KOPT-K1 (cell line): Measurements from ENCODE around the gene NPC2.

Experiments
- H3K27ac ChIP-seq: fragments of 200-600 bp; sonication (generic); 2 replicates; pipeline ENCODE4 v1.5.1; 2016; ENCODE audit warnings: antibody characterized with exemption, mild to moderate bottlenecking, low read depth, low read length; ENCODE audit not compliant: poor library complexity, severe bottlenecking
- H3K36me3 ChIP-seq: fragments of 200-600 bp; sonication (generic); 2 replicates; pipeline ENCODE4 v1.5.1; 2017; ENCODE audit warnings: antibody characterized with exemption, mild to moderate bottlenecking, low read length, moderate library complexity; ENCODE audit not compliant: insufficient read depth
- H3K9me3 ChIP-seq: fragments of 200-600 bp; sonication (generic); 2 replicates; pipeline ENCODE4 v1.5.1; 2017; ENCODE audit warnings: antibody characterized with exemption, low read length, mild to moderate bottlenecking; ENCODE audit not compliant: insufficient read depth, poor library complexity, severe bottlenecking

NPC2 gene

GRCh38 chr14:74510223-74510931 is 17.3 kb upstream of the NPC2 start:
- Histone ChIP-seq H3K36me3 (no peaks in the 10 kb centered on the region), H3K9me3 (no peaks in the 10 kb centered on the region), H3K27ac (no peak overlapping the region)

DNA sequence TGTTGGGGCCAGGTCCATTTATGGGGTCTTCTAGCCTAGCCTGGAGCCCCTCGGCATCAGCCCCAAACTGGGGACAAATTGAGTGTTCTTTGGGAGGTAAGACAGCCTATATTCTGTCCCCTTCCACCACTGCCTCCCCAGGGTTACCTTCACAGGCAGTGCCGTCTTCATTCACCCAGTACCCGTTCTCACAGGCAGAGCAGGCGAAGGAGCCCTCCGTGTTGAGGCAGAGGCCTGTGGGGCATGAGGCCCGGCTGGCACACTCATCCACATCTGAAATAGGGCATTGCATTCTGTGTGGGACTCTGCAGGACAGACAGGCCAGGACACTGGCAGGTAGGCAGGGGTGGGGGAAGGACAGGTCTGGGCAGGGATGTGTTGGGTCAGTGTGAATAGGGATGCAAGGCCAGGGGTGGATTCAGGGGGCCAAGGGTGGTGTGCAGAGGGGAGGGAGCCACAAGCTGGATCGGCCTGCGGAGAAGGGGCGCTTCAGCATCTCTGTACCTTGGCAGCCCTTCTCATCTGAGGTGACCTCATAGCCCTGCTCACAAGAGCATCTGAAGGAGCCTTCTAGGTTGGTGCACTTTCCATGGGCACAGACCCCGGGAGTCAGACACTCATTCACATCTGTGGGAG is 16.6 kb upstream of the NPC2 start:
- no peaks in the 10 kb centered on the region for H3K36me3 ChIP-seq
- H3K9me3 ChIP-seq = no peaks in the 10 kb centered on the region
- H3K27ac ChIP-seq = no peak overlapping the region

DNA sequence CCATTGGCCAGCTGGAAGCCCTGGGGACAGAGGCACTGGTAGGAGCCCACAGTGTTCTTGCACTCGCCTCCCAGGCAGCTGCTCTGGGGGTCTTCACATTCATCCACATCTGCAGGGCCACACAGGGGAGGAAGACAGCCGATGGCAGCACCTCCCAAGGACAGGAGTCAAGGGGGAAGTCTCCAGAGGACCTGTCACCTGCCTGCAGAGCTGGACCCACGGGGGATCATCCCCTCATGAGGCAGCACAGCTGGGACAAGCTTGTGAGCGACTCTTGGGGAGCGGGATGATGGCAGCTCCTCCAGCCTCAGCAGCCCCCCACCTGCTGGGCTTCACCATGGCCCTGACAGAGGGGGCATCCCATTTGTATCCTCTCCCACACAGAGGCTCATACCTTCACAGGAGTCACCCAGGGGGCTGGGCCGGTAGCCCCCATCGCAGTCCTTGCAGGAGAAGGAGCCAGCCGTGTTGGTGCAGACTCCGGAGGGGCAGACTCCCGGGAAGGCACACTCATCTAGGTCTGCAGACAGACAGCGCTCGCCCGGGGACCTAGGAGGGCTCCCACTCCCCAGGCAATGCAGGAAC is 15.8 kb upstream of the NPC2 start:
- Histone ChIP-seq H3K36me3 (no peaks in the 10 kb centered on the region), H3K27ac (no peak overlapping the region), H3K9me3 (no peaks in the 10 kb centered on the region)

- no peaks in the 10 kb centered on the region for H3K36me3 ChIP-seq
- H3K9me3 ChIP-seq = no peaks in the 10 kb centered on the region
- H3K27ac ChIP-seq = no peak overlapping the region
Observed at GRCh38 chr14:74508292-74508731, 15.2 kb upstream of the NPC2 start.

- no peaks in the 10 kb centered on the region for H3K36me3 ChIP-seq
- no peak overlapping the region for H3K27ac ChIP-seq
- no peaks in the 10 kb centered on the region for H3K9me3 ChIP-seq
Observed at GRCh38 chr14:74507840-74508239, 14.7 kb upstream of the NPC2 start.

DNA sequence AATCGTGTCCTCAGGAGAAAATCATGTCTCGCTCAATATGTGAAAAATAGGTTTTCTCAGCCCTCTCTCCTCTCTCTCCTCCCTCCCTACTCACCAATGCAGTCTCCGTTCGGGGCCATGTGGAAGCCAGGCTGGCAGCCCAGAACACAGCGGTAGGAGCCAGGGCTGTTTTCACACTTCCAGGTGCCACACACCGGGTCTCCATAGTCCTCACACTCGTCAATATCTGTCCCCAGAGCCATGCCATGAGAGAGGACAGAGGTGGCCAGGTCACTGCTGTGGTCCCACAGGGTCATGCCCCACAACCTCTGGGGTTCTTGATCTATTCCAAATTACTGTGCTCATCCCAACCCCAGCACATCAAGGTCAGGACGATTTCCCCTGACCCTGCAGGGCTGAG is 14.0 kb upstream of the NPC2 start:
- no peaks in the 10 kb centered on the region for H3K36me3 ChIP-seq
- H3K9me3 ChIP-seq = no peaks in the 10 kb centered on the region
- no peak overlapping the region for H3K27ac ChIP-seq

GRCh38 chr14:74506411-74506851 is 13.3 kb upstream of the NPC2 start:
- H3K36me3 ChIP-seq = no peaks in the 10 kb centered on the region
- no peaks in the 10 kb centered on the region for H3K9me3 ChIP-seq
- H3K27ac ChIP-seq = no peak overlapping the region

- Histone ChIP-seq H3K9me3 (no peaks in the 10 kb centered on the region), H3K27ac (no peak overlapping the region), H3K36me3 (no peaks in the 10 kb centered on the region)
Observed at GRCh38 chr14:74505831-74506230, 12.7 kb upstream of the NPC2 start.

DNA sequence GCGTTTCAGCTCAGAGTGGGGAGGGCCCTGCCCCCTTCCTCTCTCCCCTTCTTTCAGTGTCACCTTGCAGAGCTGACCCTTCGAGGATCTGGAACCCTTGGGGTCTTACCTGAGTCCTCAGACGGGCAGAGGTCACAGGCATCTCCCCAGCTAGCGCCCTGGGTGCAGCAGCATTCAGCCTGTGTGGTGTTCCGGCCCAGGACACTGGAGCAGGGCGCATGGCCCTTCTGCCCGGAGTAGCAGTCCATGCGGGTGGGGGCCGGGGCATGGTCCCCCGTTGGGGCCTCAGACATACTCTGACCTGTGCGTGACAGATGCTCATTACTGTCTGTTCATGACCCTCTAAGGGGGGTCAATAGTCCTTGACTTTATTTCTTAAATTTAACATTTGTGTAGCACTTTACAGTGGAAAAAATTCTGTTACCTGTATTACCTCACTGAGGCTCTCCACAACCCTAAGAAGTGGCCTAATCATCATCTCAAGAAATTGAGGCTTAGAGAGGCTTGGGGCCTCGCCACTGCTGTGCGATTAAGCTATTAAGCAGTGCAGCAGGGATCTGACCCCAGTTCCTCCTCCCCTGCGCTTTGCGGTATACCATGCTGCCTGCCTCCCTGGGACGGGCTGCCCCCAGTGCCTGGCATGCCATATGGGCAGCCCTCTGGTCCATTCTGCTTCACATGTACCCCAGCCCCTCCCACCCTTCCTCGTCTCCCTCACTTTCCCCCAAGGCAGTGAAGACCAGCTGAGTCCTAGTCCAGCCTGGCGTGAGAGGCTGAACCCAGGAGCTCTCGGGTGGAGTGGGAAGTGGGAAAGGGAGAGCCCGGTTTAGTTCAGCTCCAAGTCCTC is 12.0 kb upstream of the NPC2 start:
- Histone ChIP-seq H3K9me3 (no peaks in the 10 kb centered on the region), H3K27ac (no peak overlapping the region), H3K36me3 (no peaks in the 10 kb centered on the region)

DNA sequence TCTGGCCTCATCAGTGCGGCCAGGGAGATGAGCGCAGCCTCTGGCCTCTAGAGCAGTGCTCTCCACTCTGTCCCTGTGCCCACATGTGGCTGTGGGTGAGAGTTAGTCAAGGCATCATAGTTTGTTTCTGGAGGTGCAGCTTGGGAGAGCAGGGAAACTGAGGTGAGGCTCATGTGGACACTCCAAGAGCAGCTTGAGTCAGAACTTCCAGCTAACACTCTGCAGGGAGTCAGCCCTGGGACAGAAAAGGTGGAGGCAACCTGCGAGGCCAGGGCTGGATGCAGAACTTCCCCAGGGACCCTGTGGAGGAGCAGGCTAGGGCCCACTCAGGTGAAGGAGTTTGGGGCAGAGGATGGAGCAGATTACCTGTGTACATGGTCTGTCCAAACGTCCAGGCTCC is 11.3 kb upstream of the NPC2 start:
- Histone ChIP-seq H3K9me3 (no peaks in the 10 kb centered on the region), H3K36me3 (no peaks in the 10 kb centered on the region), H3K27ac (no peak overlapping the region)

DNA sequence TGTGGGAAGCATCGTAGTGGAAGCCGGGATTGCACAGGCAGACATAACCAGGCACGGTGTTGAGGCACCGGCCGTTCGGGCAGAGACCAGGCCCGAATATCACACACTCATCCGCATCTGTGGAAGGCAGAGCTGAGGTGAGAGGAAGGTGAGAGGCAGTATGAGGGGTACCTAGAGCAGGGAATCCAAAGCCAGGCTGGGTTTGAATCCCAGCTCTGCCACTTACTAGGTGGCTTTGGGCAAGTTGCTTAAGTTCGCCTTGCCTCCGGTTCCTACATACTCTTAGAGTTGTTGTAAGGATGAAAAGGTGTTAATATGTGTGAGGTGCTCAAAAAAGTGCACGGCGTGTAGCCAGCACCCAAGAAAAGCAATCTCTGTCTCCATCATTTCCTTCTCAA is 10.8 kb upstream of the NPC2 start:
- H3K27ac ChIP-seq = no peak overlapping the region
- H3K9me3 ChIP-seq = no peaks in the 10 kb centered on the region

DNA sequence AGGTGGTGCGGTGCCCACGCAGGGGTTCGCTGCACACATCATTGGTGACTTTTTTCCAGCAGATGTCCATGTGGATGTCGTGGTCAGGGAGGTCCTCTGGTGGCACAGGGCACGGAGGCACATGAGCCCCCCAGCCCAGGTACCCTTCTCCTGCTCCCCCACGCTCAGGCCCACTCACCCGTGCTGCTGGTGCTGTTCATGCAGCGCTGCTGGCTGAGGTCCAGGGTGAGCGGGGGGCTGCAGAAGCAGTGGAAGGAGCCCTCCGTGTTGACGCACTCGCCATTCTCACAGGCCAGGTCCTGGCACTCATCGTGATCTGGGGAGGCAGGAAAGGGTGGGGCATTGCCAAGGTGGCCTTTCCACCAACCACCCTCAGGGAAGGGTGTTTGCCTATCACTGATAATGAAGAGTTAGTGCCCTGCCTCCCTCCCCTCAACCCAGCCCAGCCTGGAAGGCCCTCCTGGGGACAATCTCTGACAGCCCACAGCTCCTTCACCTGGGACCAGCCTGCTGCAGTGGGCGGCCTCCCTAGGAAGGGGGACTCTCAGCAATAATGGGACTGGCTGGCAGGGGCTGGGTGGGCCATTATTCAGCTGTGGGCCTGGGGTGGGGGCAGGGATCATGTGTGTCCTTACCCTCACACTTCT is 10.3 kb upstream of the NPC2 start:
- no peak overlapping the region for H3K27ac ChIP-seq
- H3K9me3 ChIP-seq = no peaks in the 10 kb centered on the region
- no peaks in the 10 kb centered on the region for H3K36me3 ChIP-seq

More for the DNA sequence above, 10.8 kb upstream of the NPC2 start:
- no peaks in the 10 kb centered on the region for H3K36me3 ChIP-seq

DNA sequence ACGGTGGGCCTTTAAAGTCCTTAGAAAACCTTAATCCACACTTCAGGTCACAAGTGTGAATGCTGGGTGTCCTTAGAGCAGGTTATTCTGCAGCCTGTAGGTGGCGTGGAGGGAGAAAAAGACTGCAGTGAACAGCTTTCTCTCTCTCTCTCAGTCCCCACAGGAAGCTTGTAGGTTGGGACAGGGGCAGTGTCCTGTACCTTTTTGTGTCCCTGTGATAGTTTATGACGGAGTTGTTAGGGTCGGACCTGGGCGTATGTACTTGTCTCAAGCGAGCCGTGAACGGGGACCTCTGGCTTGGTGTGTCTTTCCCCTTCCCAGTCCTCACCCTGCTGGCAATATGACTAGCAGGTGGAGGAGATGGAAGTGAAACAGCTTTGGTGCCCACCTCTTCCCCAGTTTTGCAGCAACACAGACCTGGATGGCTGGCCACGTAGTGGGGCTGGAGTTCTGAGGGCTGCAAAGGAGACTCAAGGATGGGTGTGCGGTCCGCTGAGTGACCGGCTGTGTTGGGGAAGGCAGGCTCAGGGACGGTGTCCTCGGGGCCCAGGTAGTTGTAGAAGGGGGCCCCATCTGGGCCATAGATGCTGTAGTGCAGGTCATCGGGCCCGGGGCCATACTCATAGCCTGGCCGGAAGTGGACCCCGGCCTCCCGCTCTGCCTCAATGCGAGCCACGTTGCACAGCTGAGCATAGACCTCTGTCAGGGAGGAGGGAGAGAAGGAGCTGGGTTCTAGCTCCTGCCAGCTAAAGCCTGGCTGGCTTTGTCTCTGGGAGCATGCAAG is 9.3 kb upstream of the NPC2 start:
- H3K36me3 ChIP-seq = no peaks in the 10 kb centered on the region
- H3K9me3 ChIP-seq = no peaks in the 10 kb centered on the region
- no peak overlapping the region for H3K27ac ChIP-seq

DNA sequence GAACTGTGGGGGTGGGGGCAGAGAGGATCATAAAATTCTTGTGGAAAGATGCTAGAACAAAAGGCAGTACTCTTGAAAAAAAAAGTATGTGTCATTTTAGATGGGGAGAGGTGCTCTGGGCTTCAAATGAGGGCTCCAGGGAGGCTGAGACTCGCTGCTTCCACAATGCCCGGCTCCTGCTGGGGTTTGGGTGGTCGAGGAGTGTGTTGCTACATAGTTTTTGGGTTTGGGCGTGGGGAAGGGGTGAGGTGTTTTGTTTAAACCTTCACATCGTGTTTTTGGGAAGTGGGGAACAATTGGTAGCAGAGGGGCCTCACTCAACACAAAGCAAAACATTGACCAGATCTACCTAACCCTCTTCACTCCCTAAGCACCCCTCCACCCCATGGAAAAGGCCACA is 8.6 kb upstream of the NPC2 start:
- Histone ChIP-seq H3K9me3 (no peaks in the 10 kb centered on the region), H3K36me3 (0 out of 2 replicates have a peak, but pooled peaks cover 4% of the 10 kb centered on the region), H3K27ac (no peak overlapping the region)
